HEK293 (cell line): Measurements from ENCODE around the gene TUFM.
A peak's percentile ranks its signal among the peaks of the same experiment; 100 is the strongest.
"Not testable (repeated sequence)": the region's sequence is repeated elsewhere in the genome, so short reads cannot be mapped to it uniquely, and the experiment has no call there.

ENCODE experiments used
- CTCF ChIA-PET: fragments of 350-600 bp; formaldehyde crosslinking; extraction: SDS; loops from one replicate; lab custom pipeline; 2021; ENCODE audit warnings: antibody characterized with exemption; lab: Yijun Ruan, JAX
- POLR2A ChIA-PET: fragments of 300-600 bp; formaldehyde crosslinking; extraction: SDS; loops from one replicate; lab custom pipeline; 2020; ENCODE audit warnings: antibody characterized with exemption, inconsistent platforms; lab: Yijun Ruan, JAX
- H3K27ac ChIP-seq: fragments of 200-500 bp; sonication (Bioruptor generic); 2 replicates; pipeline ENCODE4 v1.5.1; 2014; ENCODE audit warnings: low read depth, low read length, control low read depth, inconsistent platforms; ENCODE audit errors: extremely low read depth
- H3K36me3 ChIP-seq, 2 experiments: fragments of 200-500 bp in 1 of 2; sonication (Bioruptor generic) in 1 of 2; 1 replicate in 1 of 2; 2 replicates in 1 of 2; pipeline ENCODE4 v1.5.1; 2014 to 2017; ENCODE audit warnings: inconsistent platforms in 2 of 2, low read length in 2 of 2; ENCODE audit not compliant: control insufficient read depth in 2 of 2, insufficient read depth in 1 of 2
- H3K4me1 ChIP-seq: fragments of 200-500 bp; sonication (Bioruptor generic); 2 replicates; pipeline ENCODE4 v1.5.1; 2014; ENCODE audit warnings: mild to moderate bottlenecking, low read length, inconsistent platforms; ENCODE audit not compliant: control insufficient read depth, insufficient read depth
- H3K4me3 ChIP-seq: 2 replicates; pipeline ENCODE4 v1.5.1; 2011; ENCODE audit warnings: low read depth, mild to moderate bottlenecking, control low read depth, low read length, moderate library complexity
- H3K9me3 ChIP-seq: fragments of 200-500 bp; sonication (Bioruptor generic); 2 replicates; pipeline ENCODE4 v1.5.1; 2014; ENCODE audit warnings: low read depth, low read length, inconsistent platforms; ENCODE audit not compliant: control insufficient read depth, insufficient read depth
- KLF16 ChIP-seq: fragments of 450-650 bp; formaldehyde crosslinking; IDR thresholded peaks from 2 replicates; pipeline ENCODE4 v1.5.1; 2017; ENCODE audit warnings: missing biosample characterization, missing genetic modification characterization
- KLF17 ChIP-seq: fragments of 450-650 bp; formaldehyde crosslinking; IDR thresholded peaks from 2 replicates; pipeline ENCODE4 v1.5.1; 2016; ENCODE audit warnings: missing biosample characterization, missing genetic modification characterization
- SCRT1 ChIP-seq: fragments of 450-650 bp; formaldehyde crosslinking; IDR thresholded peaks from 2 replicates; pipeline ENCODE4 v1.5.1; 2016; ENCODE audit warnings: missing biosample characterization, missing genetic modification characterization, borderline replicate concordance
- SCRT2 ChIP-seq: fragments of 450-650 bp; formaldehyde crosslinking; IDR thresholded peaks from 2 replicates; pipeline ENCODE4 v1.5.1; 2016; ENCODE audit warnings: missing biosample characterization, missing genetic modification characterization
- YY2 ChIP-seq: fragments of 450-650 bp; formaldehyde crosslinking; IDR thresholded peaks from 2 replicates; pipeline ENCODE4 v1.5.1; 2016; ENCODE audit warnings: missing biosample characterization, missing genetic modification characterization
- ZNF174 ChIP-seq: fragments of 450-650 bp; formaldehyde crosslinking; IDR thresholded peaks from 2 replicates; pipeline ENCODE4 v1.5.0; 2017; ENCODE audit warnings: missing biosample characterization, mild to moderate bottlenecking, missing genetic modification characterization
- ZNF211 ChIP-seq: fragments of 450-650 bp; formaldehyde crosslinking; IDR thresholded peaks from 2 replicates; pipeline ENCODE4 v1.5.1; 2016; ENCODE audit warnings: low read depth, missing biosample characterization, missing genetic modification characterization
- ZNF341 ChIP-seq: fragments of 450-650 bp; formaldehyde crosslinking; IDR thresholded peaks from 2 replicates; pipeline ENCODE4; 2016; ENCODE audit warnings: low read depth, missing biosample characterization, missing genetic modification characterization
- ZNF513 ChIP-seq: fragments of 450-650 bp; IDR thresholded peaks from 2 replicates; pipeline ENCODE4 v1.5.1; 2018; ENCODE audit warnings: missing biosample characterization, missing genetic modification characterization
- ZNF580 ChIP-seq: fragments of 450-650 bp; formaldehyde crosslinking; IDR thresholded peaks from 2 replicates; pipeline ENCODE4 v1.5.1; 2016; ENCODE audit warnings: missing biosample characterization, missing genetic modification characterization
- ZNF596 ChIP-seq: fragments of 450-650 bp; IDR thresholded peaks from 2 replicates; pipeline ENCODE4 v1.5.0; 2018; ENCODE audit warnings: missing biosample characterization, mild to moderate bottlenecking, missing genetic modification characterization, moderate library complexity
- ZNF664 ChIP-seq: fragments of 450-650 bp; formaldehyde crosslinking; IDR thresholded peaks from 2 replicates; pipeline ENCODE4 v1.5.1; 2016; ENCODE audit warnings: missing biosample characterization, missing genetic modification characterization
- ZSCAN16 ChIP-seq: fragments of 450-650 bp; formaldehyde crosslinking; IDR thresholded peaks from 2 replicates; pipeline ENCODE4 v1.5.1; 2016; ENCODE audit warnings: missing biosample characterization, missing genetic modification characterization
- TF ChIP-seq, protein P1 (sequence below): fragments of 450-650 bp; formaldehyde crosslinking; IDR thresholded peaks from 2 replicates; pipeline ENCODE4 v1.5.1; 2017; ENCODE audit warnings: missing biosample characterization, missing genetic modification characterization
- TF ChIP-seq, protein P2 (sequence below): fragments of 450-650 bp; formaldehyde crosslinking; IDR thresholded peaks from 2 replicates; pipeline ENCODE4 v1.5.1; 2016; ENCODE audit warnings: missing biosample characterization, missing genetic modification characterization

The TUFM gene

DNA sequence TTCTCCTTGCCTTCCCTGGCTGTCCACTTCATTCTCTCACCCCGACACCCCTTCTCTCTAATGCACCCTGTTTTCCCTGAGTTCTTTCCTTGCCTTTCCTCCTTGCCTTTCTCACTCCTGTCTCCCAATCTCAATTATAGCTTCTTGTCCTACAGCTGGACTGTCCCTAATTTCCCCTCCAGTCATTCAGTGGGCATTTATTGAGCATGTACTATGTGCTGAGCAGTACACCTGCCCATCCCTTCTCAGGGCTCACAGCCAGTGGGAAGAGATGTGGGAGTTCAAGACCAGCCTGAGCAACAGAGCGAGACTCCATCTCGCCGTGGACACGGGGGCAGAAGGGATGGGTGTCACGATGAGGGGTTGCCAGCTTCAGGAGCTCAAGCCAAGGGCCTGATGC is 37.9 kb upstream of the TUFM start:
- ChIA-PET CTCF (interaction anchor here (0.6 to 0.7 kb wide), 2 partner anchors 23 to 29 kb away, joined by 3 read pairs; no protein-coding TSS in a partner anchor), POLR2A (no interaction called here)
- Histone ChIP-seq H3K4me3 (no peak overlapping the region), H3K4me1 (peaks cover 6% of the 10 kb centered on the region; the same call in 1 of the 2 replicates), H3K27ac (no peak overlapping the region), H3K9me3 (no peaks in the 10 kb centered on the region), H3K36me3 (peaks cover 0 to 18% of the 10 kb centered on the region in 2 experiments; a peak in 2 of 3 replicates)
- TF ChIP-seq ZNF211 (tag by site-specific recombination) (no peak), ZNF664 (tag by site-specific recombination) (peak; percentile 98)

DNA sequence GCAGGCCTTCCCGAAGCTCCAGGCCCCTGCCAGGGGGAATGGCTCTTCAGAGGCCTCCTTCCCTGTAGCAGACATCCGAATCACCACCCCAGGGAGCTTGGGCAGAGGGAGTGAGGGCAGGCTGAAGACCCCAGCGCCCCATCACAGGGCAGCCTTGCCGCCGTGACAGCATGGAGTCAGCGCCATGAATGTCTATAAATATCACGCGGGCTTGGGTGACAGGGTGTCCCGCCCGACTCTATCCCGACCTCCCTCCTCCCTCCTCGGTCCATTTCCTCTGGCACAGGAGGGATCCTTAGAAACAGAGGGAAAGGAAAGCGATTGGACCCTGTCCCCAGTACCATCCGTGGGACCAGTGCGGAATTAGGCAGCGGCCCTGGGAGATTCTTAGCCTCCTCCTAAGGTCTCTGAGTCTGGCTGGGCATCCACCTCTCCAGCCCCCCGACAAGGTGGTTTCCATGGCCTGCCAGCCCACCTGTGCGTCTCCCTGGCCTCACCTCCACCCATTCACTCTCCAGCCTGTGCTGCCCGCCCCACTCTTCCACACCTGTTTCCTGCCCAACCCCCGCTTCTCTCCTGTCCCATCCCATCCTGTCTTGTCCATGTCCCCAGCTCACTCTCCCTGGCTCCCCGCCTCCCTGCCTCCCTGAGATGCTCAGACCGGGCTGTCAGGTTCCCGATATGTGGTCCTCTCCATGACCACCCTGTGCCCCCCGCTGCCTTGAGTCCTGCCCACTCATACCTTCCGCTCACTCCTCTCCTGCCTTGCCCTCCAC is 37.3 kb upstream of the TUFM start:
- ChIA-PET CTCF (interaction anchor here (0.7 kb wide), 2 partner anchors 28 to 44 kb away, joined by 3 read pairs; no protein-coding TSS in a partner anchor), POLR2A (interaction anchor here (0.7 kb wide), 1 partner anchor 78 kb away, joined by 3 read pairs; no protein-coding TSS in a partner anchor)
- Histone ChIP-seq H3K27ac (no peak overlapping the region), H3K4me1 (peaks cover 11% of the 10 kb centered on the region)
- TF ChIP-seq KLF16 (tag by site-specific recombination) = no peak
- TF ChIP-seq ZNF596 (tag by site-specific recombination) = no peak
- TF ChIP-seq ZSCAN16 = no peak
- TF ChIP-seq, protein P1, sequence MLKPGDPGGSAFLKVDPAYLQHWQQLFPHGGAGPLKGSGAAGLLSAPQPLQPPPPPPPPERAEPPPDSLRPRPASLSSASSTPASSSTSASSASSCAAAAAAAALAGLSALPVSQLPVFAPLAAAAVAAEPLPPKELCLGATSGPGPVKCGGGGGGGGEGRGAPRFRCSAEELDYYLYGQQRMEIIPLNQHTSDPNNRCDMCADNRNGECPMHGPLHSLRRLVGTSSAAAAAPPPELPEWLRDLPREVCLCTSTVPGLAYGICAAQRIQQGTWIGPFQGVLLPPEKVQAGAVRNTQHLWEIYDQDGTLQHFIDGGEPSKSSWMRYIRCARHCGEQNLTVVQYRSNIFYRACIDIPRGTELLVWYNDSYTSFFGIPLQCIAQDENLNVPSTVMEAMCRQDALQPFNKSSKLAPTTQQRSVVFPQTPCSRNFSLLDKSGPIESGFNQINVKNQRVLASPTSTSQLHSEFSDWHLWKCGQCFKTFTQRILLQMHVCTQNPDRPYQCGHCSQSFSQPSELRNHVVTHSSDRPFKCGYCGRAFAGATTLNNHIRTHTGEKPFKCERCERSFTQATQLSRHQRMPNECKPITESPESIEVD (tag by site-specific recombination) = no peak
- no peak for TF ChIP-seq ZNF174 (tag by site-specific recombination)
- TF ChIP-seq SCRT2 = no peak
- TF ChIP-seq, all 188 proteins: peak for 0
- Histone ChIP-seq H3K4me3 (no peak overlapping the region), H3K36me3 (peaks cover 0 to 14% of the 10 kb centered on the region in 2 experiments; a peak in 2 of 3 replicates), H3K9me3 (no peaks in the 10 kb centered on the region)

GRCh38 chr16:28882551-28883160 is 36.5 kb upstream of the TUFM start:
- peaks cover 11% of the 10 kb centered on the region for H3K4me1 ChIP-seq
- peaks cover 0 to 14% of the 10 kb centered on the region in 2 experiments; a peak in 2 of 3 replicates for H3K36me3 ChIP-seq
- CTCF ChIA-PET = interaction anchor here (0.7 kb wide), 1 partner anchor 45 kb away, joined by 3 read pairs; no protein-coding TSS in a partner anchor
- no peak overlapping the region for H3K4me3 ChIP-seq
- no peak for TF ChIP-seq ZNF341 (tag by site-specific recombination)
- peak; percentile 97 for TF ChIP-seq SCRT2
- peak; percentile 82 for TF ChIP-seq SCRT1
- POLR2A ChIA-PET = interaction anchor here (0.7 kb wide), 1 partner anchor 79 kb away, joined by 3 read pairs; no protein-coding TSS in a partner anchor
- no peak overlapping the region for H3K27ac ChIP-seq
- H3K9me3 ChIP-seq = no peaks in the 10 kb centered on the region

GRCh38 chr16:28881565-28881964 is 35.4 kb upstream of the TUFM start:
- H3K4me3 ChIP-seq, H3K27ac ChIP-seq, H3K36me3 ChIP-seq, POLR2A ChIA-PET, CTCF ChIA-PET, H3K9me3 ChIP-seq: not testable (repeated sequence)
- peaks cover 11% of the 10 kb centered on the region for H3K4me1 ChIP-seq

- H3K4me3 ChIP-seq = no peak overlapping the region
- H3K36me3 ChIP-seq = peaks cover 0 to 5% of the 10 kb centered on the region in 2 experiments; a peak in 2 of 3 replicates
- H3K4me1 ChIP-seq = peaks cover 11% of the 10 kb centered on the region
- no peaks in the 10 kb centered on the region for H3K9me3 ChIP-seq
- ChIA-PET POLR2A (interaction anchor here (1.0 to 2.5 kb wide), 4 partner anchors 35 to 64 kb away, joined by 3 to 13 read pairs (median 8); partner anchors contain the start of gene TUFM), CTCF (interaction anchor here (2.1 kb wide), 1 partner anchor 64 kb away, joined by 10 read pairs; no protein-coding TSS in a partner anchor)
- H3K27ac ChIP-seq = peak overlapping the region; percentile 60; the same call in 1 of the 2 replicates
- TF ChIP-seq, protein P2, sequence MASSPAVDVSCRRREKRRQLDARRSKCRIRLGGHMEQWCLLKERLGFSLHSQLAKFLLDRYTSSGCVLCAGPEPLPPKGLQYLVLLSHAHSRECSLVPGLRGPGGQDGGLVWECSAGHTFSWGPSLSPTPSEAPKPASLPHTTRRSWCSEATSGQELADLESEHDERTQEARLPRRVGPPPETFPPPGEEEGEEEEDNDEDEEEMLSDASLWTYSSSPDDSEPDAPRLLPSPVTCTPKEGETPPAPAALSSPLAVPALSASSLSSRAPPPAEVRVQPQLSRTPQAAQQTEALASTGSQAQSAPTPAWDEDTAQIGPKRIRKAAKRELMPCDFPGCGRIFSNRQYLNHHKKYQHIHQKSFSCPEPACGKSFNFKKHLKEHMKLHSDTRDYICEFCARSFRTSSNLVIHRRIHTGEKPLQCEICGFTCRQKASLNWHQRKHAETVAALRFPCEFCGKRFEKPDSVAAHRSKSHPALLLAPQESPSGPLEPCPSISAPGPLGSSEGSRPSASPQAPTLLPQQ (tag by site-specific recombination) = no peak
- TF ChIP-seq ZNF513 (peak; percentile 45; the same call in 1 of the 2 replicates), YY2 (tag by site-specific recombination) (0 out of 2 replicates have a peak, but pooled peaks have one; percentile 24), ZNF580 (peak; percentile 76), KLF17 (0 out of 2 replicates have a peak, but pooled peaks have one; percentile 19)
Measured at GRCh38 chr16:28880955-28881354, 34.8 kb upstream of the TUFM start.
